Mesendoderm (in vitro differentiated cells): Measurements from ENCODE around the gene PRR5L.

ENCODE experiments used
- DNase-seq: peaks from one replicate; pipeline ENCODE4 v3.0.0; 2013
- H2AK5ac ChIP-seq: 2 replicates; pipeline ENCODE4 v1.6.1; 2013; ENCODE audit warnings: low read length, inconsistent platforms
- H2BK120ac ChIP-seq: 2 replicates; pipeline ENCODE4 v1.6.1; 2013; ENCODE audit warnings: low read depth, mild to moderate bottlenecking, low read length, moderate library complexity, mixed read lengths
- H2BK15ac ChIP-seq: replicated peaks from 2 replicates; pipeline ENCODE4 v1.6.1; 2013; ENCODE audit warnings: low read depth, mild to moderate bottlenecking, moderate library complexity
- H2BK5ac ChIP-seq: 2 replicates; pipeline ENCODE4 v1.6.1; 2013; ENCODE audit warnings: low read length, inconsistent platforms
- H3K18ac ChIP-seq: 2 replicates; pipeline ENCODE4 v1.6.1; 2013; ENCODE audit warnings: mild to moderate bottlenecking, low read length, mixed read lengths
- H3K23ac ChIP-seq: one replicate; pipeline ENCODE4 v1.6.1; 2013; ENCODE audit warnings: low read length
- H3K27ac ChIP-seq: 2 replicates; pipeline ENCODE4 v1.5.1; 2013; ENCODE audit warnings: low read depth, mild to moderate bottlenecking, inconsistent platforms, low read length, moderate library complexity
- H3K27me3 ChIP-seq: 2 replicates; pipeline ENCODE4 v1.6.1; 2013; ENCODE audit warnings: low read length, control low read depth, mild to moderate bottlenecking, inconsistent platforms; ENCODE audit not compliant: insufficient read depth, poor library complexity
- H3K36me3 ChIP-seq: 2 replicates; pipeline ENCODE4 v1.6.1; 2013; ENCODE audit warnings: low read length, inconsistent platforms; ENCODE audit not compliant: control insufficient read depth, insufficient read depth
- H3K4ac ChIP-seq: one replicate; pipeline ENCODE4 v1.6.1; 2013; ENCODE audit warnings: low read depth, mild to moderate bottlenecking, low read length, moderate library complexity
- H3K4me1 ChIP-seq: 2 replicates; pipeline ENCODE4 v1.6.1; 2013; ENCODE audit warnings: low read depth, low read length, inconsistent platforms; ENCODE audit not compliant: control insufficient read depth
- H3K4me2 ChIP-seq: 2 replicates; pipeline ENCODE4 v1.6.1; 2013; ENCODE audit warnings: low read length
- H3K4me3 ChIP-seq: 2 replicates; pipeline ENCODE4 v1.5.1; 2013; ENCODE audit warnings: mild to moderate bottlenecking, low read length
- H3K56ac ChIP-seq: one replicate; pipeline ENCODE4 v1.6.1; 2013; ENCODE audit warnings: low read length
- H3K79me1 ChIP-seq: 2 replicates; pipeline ENCODE4 v1.6.1; 2013; ENCODE audit warnings: low read length, inconsistent platforms
- H3K79me2 ChIP-seq: 2 replicates; pipeline ENCODE4 v1.6.1; 2013; ENCODE audit warnings: mild to moderate bottlenecking, low read length; ENCODE audit not compliant: control insufficient read depth, insufficient read depth
- H3K9ac ChIP-seq: 2 replicates; pipeline ENCODE4 v1.6.1; 2013; ENCODE audit warnings: low read length, inconsistent platforms
- H4K5ac ChIP-seq: one replicate; pipeline ENCODE4 v1.6.1; 2013; ENCODE audit warnings: low read length
- H4K8ac ChIP-seq: one replicate; pipeline ENCODE4 v1.6.1; 2013; ENCODE audit warnings: low read depth, mild to moderate bottlenecking, control low read depth, low read length, moderate library complexity
- WGBS: extraction: QIAGEN DNeasy Blood & Tissue Kit; methylation state at CpG from one replicate; pipeline ENCODE4 v1.1.7; 2013; ENCODE audit warnings: low lambda C conversion rate, missing lambda C conversion rate; ENCODE audit not compliant: insufficient coverage; ENCODE audit errors: extremely low coverage; 5-methylcytosine and 5-hydroxymethylcytosine counted together

The PRR5L gene

DNA sequence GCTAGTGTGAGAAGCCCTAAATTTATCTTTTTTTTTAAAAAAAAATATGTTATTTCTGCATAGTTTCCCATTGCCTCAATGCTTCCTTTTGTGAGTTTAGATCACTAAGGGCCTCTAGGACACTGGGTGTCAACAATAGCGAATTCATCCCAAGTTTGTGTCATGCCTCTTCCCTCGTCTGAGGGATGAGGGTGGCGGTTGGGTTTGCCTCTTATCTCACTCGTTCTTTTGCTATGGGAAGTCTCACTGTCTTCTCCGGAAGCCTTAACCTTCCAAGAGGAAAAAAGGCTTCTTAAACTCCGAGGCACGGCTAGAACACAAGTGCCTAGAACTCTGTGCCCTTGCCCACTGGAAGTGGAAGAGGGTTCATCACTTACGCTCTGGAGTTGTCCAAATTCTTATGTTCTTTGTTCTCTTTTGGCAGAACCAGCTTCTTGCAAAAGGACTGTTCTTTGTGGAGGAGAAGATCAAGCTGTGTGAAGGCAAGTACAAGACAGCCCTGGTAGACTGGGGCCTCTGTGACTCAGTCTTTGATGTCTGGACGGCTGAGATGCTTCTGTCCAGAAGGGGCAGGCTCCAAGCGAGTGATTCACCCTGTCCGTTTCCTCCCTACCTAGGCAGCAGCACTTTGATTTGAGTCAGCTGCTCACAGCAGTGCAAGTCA lies 135.5 kb downstream of the PRR5L start:
- Histone ChIP-seq H3K4me1 (no peaks in the 10 kb centered on the region), H2BK5ac (no peak overlapping the region), H3K23ac (no peak overlapping the region), H3K56ac (no peak overlapping the region), H3K79me2 (no peaks in the 10 kb centered on the region), H3K4me2 (no peak overlapping the region), H2AK5ac (no peak overlapping the region), H4K8ac (no peak overlapping the region), H2BK120ac (no peak overlapping the region), H4K5ac (no peak overlapping the region), H3K18ac (no peak overlapping the region), H3K79me1 (no peaks in the 10 kb centered on the region), H3K27me3 (no peaks in the 10 kb centered on the region), H3K36me3 (no peaks in the 10 kb centered on the region), H3K27ac (no peak overlapping the region), H2BK15ac (no peak overlapping the region), H3K4ac (no peak overlapping the region), H3K9ac (no peak overlapping the region), H3K4me3 (no peak overlapping the region)
- no CpG with 5 or more reads among the region's 11 CpGs for WGBS
- DNase-seq = peak; percentile 18

GRCh38 chr11:36432093-36432469 lies 136.0 kb downstream of the PRR5L start:
- no peaks in the 10 kb centered on the region for H3K36me3 ChIP-seq
- H3K27ac ChIP-seq = no peak overlapping the region

GRCh38 chr11:36432738-36433137 lies 136.7 kb downstream of the PRR5L start:
- no peak overlapping the region for H3K4me2 ChIP-seq
- H3K27me3 ChIP-seq = no peaks in the 10 kb centered on the region
- no peak overlapping the region for H4K5ac ChIP-seq
- DNase-seq = no peak
- H4K8ac ChIP-seq = no peak overlapping the region
- H3K79me2 ChIP-seq = no peaks in the 10 kb centered on the region
- H2BK120ac ChIP-seq = no peak overlapping the region
- H2BK15ac ChIP-seq = no peak overlapping the region
- H3K79me1 ChIP-seq = no peaks in the 10 kb centered on the region
- no peak overlapping the region for H3K4ac ChIP-seq
- H2BK5ac ChIP-seq = no peak overlapping the region
- no peak overlapping the region for H3K56ac ChIP-seq
- H3K23ac ChIP-seq = no peak overlapping the region
- H3K4me3 ChIP-seq = no peak overlapping the region
- H2AK5ac ChIP-seq = no peak overlapping the region
- no peak overlapping the region for H3K9ac ChIP-seq
- WGBS = no CpG with 5 or more reads among the region's 4 CpGs
- H3K36me3 ChIP-seq = no peaks in the 10 kb centered on the region
- H3K4me1 ChIP-seq = no peaks in the 10 kb centered on the region
- H3K18ac ChIP-seq = no peak overlapping the region
- H3K27ac ChIP-seq = no peak overlapping the region

More at GRCh38 chr11:36432093-36432469, 136.0 kb downstream of the PRR5L start:
- H3K79me2 ChIP-seq = no peaks in the 10 kb centered on the region
- no CpG with 5 or more reads among the region's 2 CpGs for WGBS
- no peak overlapping the region for H2BK15ac ChIP-seq
- H4K5ac ChIP-seq = no peak overlapping the region
- H2BK120ac ChIP-seq = no peak overlapping the region
- H3K79me1 ChIP-seq = no peaks in the 10 kb centered on the region
- H3K4me2 ChIP-seq = no peak overlapping the region
- H3K4me3 ChIP-seq = no peak overlapping the region
- H3K4ac ChIP-seq = no peak overlapping the region
- H3K18ac ChIP-seq = no peak overlapping the region
- no peak overlapping the region for H3K23ac ChIP-seq
- H2AK5ac ChIP-seq = no peak overlapping the region
- H3K56ac ChIP-seq = no peak overlapping the region
- no peak overlapping the region for H4K8ac ChIP-seq
- no peak overlapping the region for H3K9ac ChIP-seq
- H3K27me3 ChIP-seq = no peaks in the 10 kb centered on the region
- H2BK5ac ChIP-seq = no peak overlapping the region
- no peaks in the 10 kb centered on the region for H3K4me1 ChIP-seq
- DNase-seq = no peak

GRCh38 chr11:36436064-36436463 lies 140.0 kb downstream of the PRR5L start:
- Histone ChIP-seq H3K18ac (no peak overlapping the region), H2AK5ac (no peak overlapping the region), H2BK5ac (no peak overlapping the region), H3K36me3 (no peaks in the 10 kb centered on the region), H2BK15ac (no peak overlapping the region), H3K4me1 (no peaks in the 10 kb centered on the region), H3K23ac (no peak overlapping the region), H4K5ac (no peak overlapping the region), H2BK120ac (no peak overlapping the region), H3K79me1 (no peaks in the 10 kb centered on the region), H3K4me3 (no peak overlapping the region), H3K56ac (no peak overlapping the region), H3K4ac (no peak overlapping the region), H3K27ac (no peak overlapping the region), H4K8ac (no peak overlapping the region), H3K79me2 (no peaks in the 10 kb centered on the region), H3K9ac (no peak overlapping the region), H3K4me2 (no peak overlapping the region), H3K27me3 (no peaks in the 10 kb centered on the region)
- no CpG with 5 or more reads among the region's 5 CpGs for WGBS
- DNase-seq = no peak

DNA sequence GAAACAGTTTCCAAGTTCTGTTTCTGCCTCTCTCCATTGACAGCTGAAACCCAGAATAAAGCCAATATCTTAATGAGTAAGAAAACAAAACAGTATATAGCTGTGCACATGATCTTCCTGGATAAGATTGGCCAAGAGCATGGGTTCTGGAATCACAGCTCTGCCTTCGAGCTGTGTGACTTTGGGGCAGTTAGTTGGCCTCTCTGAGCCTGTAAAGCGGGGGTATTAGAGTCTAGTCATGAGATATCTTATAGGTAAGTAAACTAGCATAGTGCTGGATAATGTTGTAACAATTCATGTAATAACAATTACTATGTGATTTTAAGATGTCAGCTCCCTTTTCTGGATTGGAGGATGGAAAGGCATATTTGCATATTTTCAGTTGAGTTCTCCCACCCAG lies 140.5 kb downstream of the PRR5L start:
- H3K23ac ChIP-seq = no peak overlapping the region
- H4K5ac ChIP-seq = no peak overlapping the region
- no peak overlapping the region for H3K4me3 ChIP-seq
- H3K27ac ChIP-seq = no peak overlapping the region
- no peak overlapping the region for H3K9ac ChIP-seq
- H3K56ac ChIP-seq = no peak overlapping the region
- H4K8ac ChIP-seq = no peak overlapping the region
- H3K18ac ChIP-seq = no peak overlapping the region
- H2BK120ac ChIP-seq = no peak overlapping the region
- H2BK5ac ChIP-seq = no peak overlapping the region
- DNase-seq = no peak
- no peaks in the 10 kb centered on the region for H3K79me2 ChIP-seq
- no peak overlapping the region for H2AK5ac ChIP-seq
- no peaks in the 10 kb centered on the region for H3K36me3 ChIP-seq
- no peak overlapping the region for H2BK15ac ChIP-seq
- H3K4me1 ChIP-seq = no peaks in the 10 kb centered on the region
- no CpG with 5 or more reads among the region's 2 CpGs for WGBS
- H3K4me2 ChIP-seq = no peak overlapping the region
- H3K79me1 ChIP-seq = no peaks in the 10 kb centered on the region
- H3K4ac ChIP-seq = no peak overlapping the region
- no peaks in the 10 kb centered on the region for H3K27me3 ChIP-seq

GRCh38 chr11:36437413-36437812 lies 141.3 kb downstream of the PRR5L start:
- Histone ChIP-seq H3K36me3 (no peaks in the 10 kb centered on the region), H3K27me3 (no peaks in the 10 kb centered on the region), H3K9ac (no peak overlapping the region), H3K4me1 (no peaks in the 10 kb centered on the region), H4K5ac (no peak overlapping the region), H2AK5ac (no peak overlapping the region), H3K79me2 (no peaks in the 10 kb centered on the region), H4K8ac (no peak overlapping the region), H3K4me3 (no peak overlapping the region), H3K4ac (no peak overlapping the region), H2BK15ac (no peak overlapping the region), H3K27ac (no peak overlapping the region), H2BK120ac (no peak overlapping the region), H3K23ac (no peak overlapping the region), H2BK5ac (no peak overlapping the region), H3K4me2 (no peak overlapping the region), H3K56ac (no peak overlapping the region), H3K79me1 (no peaks in the 10 kb centered on the region), H3K18ac (no peak overlapping the region)
- WGBS = no CpG with 5 or more reads among the region's 3 CpGs
- DNase-seq = no peak
